Ectodermal cell (in vitro differentiated cells): ENCODE measurements around the gene ETV5.

ENCODE experiments used
- H3K27ac ChIP-seq: 2 replicates; pipeline ENCODE4 v1.7.0; 2013; ENCODE audit warnings: mild to moderate bottlenecking, low read depth, low read length; ENCODE audit not compliant: insufficient read depth, poor library complexity, severe bottlenecking
- H3K27me3 ChIP-seq: 2 replicates; pipeline ENCODE4 v1.7.0; 2013; ENCODE audit warnings: mild to moderate bottlenecking, low read length; ENCODE audit not compliant: insufficient read depth, control insufficient read depth, poor library complexity, severe bottlenecking
- H3K36me3 ChIP-seq: one replicate; pipeline ENCODE4 v1.7.0; 2013; ENCODE audit warnings: low read length; ENCODE audit not compliant: control insufficient read depth, insufficient read depth
- H3K4me1 ChIP-seq: one replicate; pipeline ENCODE4 v1.7.0; 2013; ENCODE audit warnings: low read length; ENCODE audit not compliant: control insufficient read depth, insufficient read depth
- H3K4me3 ChIP-seq: 2 replicates; pipeline ENCODE4 v1.7.0; 2013; ENCODE audit warnings: low read depth, low read length, control low read depth; ENCODE audit not compliant: insufficient read depth
- H3K9me3 ChIP-seq: 2 replicates; pipeline ENCODE4 v1.7.0; 2013; ENCODE audit warnings: mild to moderate bottlenecking, low read length, moderate library complexity; ENCODE audit not compliant: control insufficient read depth
- WGBS, 2 experiments: methylation state at CpG; one replicate each; pipeline ENCODE4 v1.1.7; 2013; ENCODE audit warnings: missing lambda C conversion rate in 2 of 2; 5-methylcytosine and 5-hydroxymethylcytosine counted together

ETV5 gene

GRCh38 chr3:186142393-186142932, 33.6 kb upstream of the ETV5 start:
- Histone ChIP-seq H3K4me1 (no peaks in the 10 kb centered on the region), H3K27me3 (no peaks in the 10 kb centered on the region), H3K9me3 (no peaks in the 10 kb centered on the region), H3K36me3 (no peaks in the 10 kb centered on the region), H3K27ac (no peak overlapping the region), H3K4me3 (no peak overlapping the region)

- H3K27me3 ChIP-seq = no peaks in the 10 kb centered on the region
- H3K27ac ChIP-seq = no peak overlapping the region
- WGBS, 2 experiments = 85 to 87% methylated on average over 2 of the region's 2 CpGs
- H3K4me1 ChIP-seq = no peaks in the 10 kb centered on the region
- no peaks in the 10 kb centered on the region for H3K9me3 ChIP-seq
- H3K36me3 ChIP-seq = no peaks in the 10 kb centered on the region
- H3K4me3 ChIP-seq = no peak overlapping the region
These were observed 32.9 kb upstream of the ETV5 start for GRCh38 chr3:186141790-186142189.

GRCh38 chr3:186138272-186138981, 29.5 kb upstream of the ETV5 start:
- 94% methylated on average over 12 of the region's 12 CpGs for WGBS, 2 experiments
- no peaks in the 10 kb centered on the region for H3K27me3 ChIP-seq
- no peak overlapping the region for H3K4me3 ChIP-seq
- no peaks in the 10 kb centered on the region for H3K9me3 ChIP-seq
- no peaks in the 10 kb centered on the region for H3K36me3 ChIP-seq
- H3K27ac ChIP-seq = no peak overlapping the region
- no peaks in the 10 kb centered on the region for H3K4me1 ChIP-seq

GRCh38 chr3:186137051-186137685, 28.3 kb upstream of the ETV5 start:
- 90 to 92% methylated on average over 15 of the region's 15 CpGs for WGBS, 2 experiments
- Histone ChIP-seq H3K27ac (no peak overlapping the region), H3K4me1 (no peaks in the 10 kb centered on the region), H3K9me3 (no peaks in the 10 kb centered on the region), H3K27me3 (no peaks in the 10 kb centered on the region), H3K36me3 (no peaks in the 10 kb centered on the region), H3K4me3 (no peak overlapping the region)

- H3K27ac ChIP-seq = no peak overlapping the region
- H3K4me3 ChIP-seq = no peak overlapping the region
- no peaks in the 10 kb centered on the region for H3K27me3 ChIP-seq
- WGBS, 2 experiments = 91% methylated on average over 5 of the region's 5 CpGs
- no peaks in the 10 kb centered on the region for H3K36me3 ChIP-seq
- no peaks in the 10 kb centered on the region for H3K4me1 ChIP-seq
- H3K9me3 ChIP-seq = no peaks in the 10 kb centered on the region
These were observed 25.1 kb upstream of the ETV5 start for GRCh38 chr3:186133980-186134379.

GRCh38 chr3:186132487-186132886, 23.6 kb upstream of the ETV5 start:
- Histone ChIP-seq H3K4me3 (no peak overlapping the region), H3K27ac (no peak overlapping the region), H3K9me3 (no peaks in the 10 kb centered on the region), H3K36me3 (no peaks in the 10 kb centered on the region), H3K4me1 (no peaks in the 10 kb centered on the region), H3K27me3 (no peaks in the 10 kb centered on the region)
- 92 to 94% methylated on average over 2 of the region's 2 CpGs for WGBS, 2 experiments

- 89 to 90% methylated on average over 4 of the region's 4 CpGs for WGBS, 2 experiments
- H3K27ac ChIP-seq = no peak overlapping the region
- H3K9me3 ChIP-seq = no peaks in the 10 kb centered on the region
- H3K4me1 ChIP-seq = no peaks in the 10 kb centered on the region
- H3K27me3 ChIP-seq = no peaks in the 10 kb centered on the region
- H3K4me3 ChIP-seq = no peak overlapping the region
- no peaks in the 10 kb centered on the region for H3K36me3 ChIP-seq
These were observed 20.3 kb upstream of the ETV5 start for GRCh38 chr3:186129206-186129605.

- Histone ChIP-seq H3K27me3 (no peaks in the 10 kb centered on the region), H3K4me1 (peaks cover 5% of the 10 kb centered on the region), H3K9me3 (no peaks in the 10 kb centered on the region), H3K36me3 (no peaks in the 10 kb centered on the region), H3K27ac (no peak overlapping the region), H3K4me3 (no peak overlapping the region)
- 43 to 59% methylated on average over 8 of the region's 8 CpGs for WGBS, 2 experiments
These were observed 19.3 kb upstream of the ETV5 start for GRCh38 chr3:186128158-186128557.

- Histone ChIP-seq H3K4me3 (no peak overlapping the region), H3K27me3 (no peaks in the 10 kb centered on the region), H3K36me3 (no peaks in the 10 kb centered on the region), H3K4me1 (peaks cover 5% of the 10 kb centered on the region), H3K27ac (no peak overlapping the region), H3K9me3 (no peaks in the 10 kb centered on the region)
- WGBS, 2 experiments = 95 to 97% methylated on average over 7 of the region's 7 CpGs
These were observed 18.6 kb upstream of the ETV5 start for GRCh38 chr3:186127463-186127862.

GRCh38 chr3:186125118-186125517, 16.2 kb upstream of the ETV5 start:
- 95 to 96% methylated on average over 2 of the region's 2 CpGs for WGBS, 2 experiments

More at GRCh38 chr3:186125118-186125517, 16.2 kb upstream of the ETV5 start:
- H3K27ac ChIP-seq = no peak overlapping the region
- H3K27me3 ChIP-seq = no peaks in the 10 kb centered on the region
- H3K4me3 ChIP-seq = no peak overlapping the region
- no peaks in the 10 kb centered on the region for H3K9me3 ChIP-seq
- H3K36me3 ChIP-seq = no peaks in the 10 kb centered on the region
- H3K4me1 ChIP-seq = peaks cover 5% of the 10 kb centered on the region
